ENCODE results near the gene EIF4EBP2.

The EIF4EBP2 gene

GRCh38 chr10:70462349-70462984, 58.5 kb downstream of the EIF4EBP2 start:
- no peak for DNase-seq

DNA sequence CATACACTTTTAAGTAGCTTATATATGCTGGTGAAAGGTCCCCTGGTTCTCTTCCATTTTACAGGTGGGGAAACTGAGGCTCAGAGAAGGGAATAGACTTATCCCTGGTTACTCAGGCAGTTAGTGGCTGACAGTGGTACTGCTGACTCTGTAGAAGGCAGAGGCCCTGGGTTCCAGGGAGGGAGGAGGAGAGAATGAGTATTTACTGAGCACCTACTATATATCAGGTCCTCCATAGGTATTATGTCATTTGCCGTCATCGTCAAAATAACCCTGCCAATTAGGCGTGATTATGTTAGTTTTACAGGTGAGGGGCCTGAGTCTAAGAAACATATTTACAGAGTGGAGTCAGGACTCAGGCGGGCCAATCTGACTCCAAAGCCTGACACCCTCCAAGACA, 61.3 kb downstream of the EIF4EBP2 start:
- DNase-seq, result no peak

- no peak for DNase-seq
Observed at GRCh38 chr10:70465832-70466231, 61.9 kb downstream of the EIF4EBP2 start.

DNA sequence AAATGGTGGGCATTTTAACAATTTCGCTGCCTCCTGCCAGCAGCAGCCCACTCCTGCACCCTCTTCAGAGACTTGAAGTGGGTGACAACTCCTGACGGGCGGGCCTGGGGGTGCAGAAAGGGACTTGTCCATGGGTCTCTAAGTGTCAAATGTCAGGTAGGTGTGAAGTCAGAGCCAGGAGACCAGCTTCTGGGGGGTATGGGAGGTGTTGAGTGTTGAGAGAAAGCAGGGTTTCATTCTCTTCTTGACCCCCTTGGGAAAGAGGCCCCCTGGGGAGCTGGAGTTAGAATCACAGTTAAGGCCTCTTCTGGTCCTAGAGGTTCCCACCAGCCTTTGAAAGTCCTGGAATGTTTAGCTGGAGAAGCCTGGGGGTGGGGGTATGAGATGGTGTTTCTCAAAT, 63.0 kb downstream of the EIF4EBP2 start:
- no peak for DNase-seq

- DNase-seq, result no peak
Observed at GRCh38 chr10:70472799-70473454, 69.0 kb downstream of the EIF4EBP2 start.

DNA sequence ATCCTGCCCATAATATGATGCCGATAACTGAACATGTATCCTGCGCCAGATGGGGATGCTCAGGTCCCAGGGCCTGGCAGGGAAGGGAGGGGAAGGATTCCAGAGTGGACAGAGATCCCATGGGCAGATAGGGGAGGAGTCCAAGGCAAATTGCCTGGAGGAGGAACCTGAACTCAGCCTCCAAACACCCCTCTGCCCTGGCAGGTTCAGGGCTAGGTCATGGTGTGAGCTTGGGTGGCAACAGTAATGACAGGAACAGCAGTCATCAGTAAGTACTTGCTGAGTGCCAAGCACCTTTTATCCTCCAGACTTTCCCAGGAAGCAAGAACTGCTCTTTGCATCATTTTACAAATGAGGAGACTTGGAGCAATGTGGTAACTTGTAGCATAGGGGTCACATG, 70.8 kb downstream of the EIF4EBP2 start:
- no peak for DNase-seq

DNA sequence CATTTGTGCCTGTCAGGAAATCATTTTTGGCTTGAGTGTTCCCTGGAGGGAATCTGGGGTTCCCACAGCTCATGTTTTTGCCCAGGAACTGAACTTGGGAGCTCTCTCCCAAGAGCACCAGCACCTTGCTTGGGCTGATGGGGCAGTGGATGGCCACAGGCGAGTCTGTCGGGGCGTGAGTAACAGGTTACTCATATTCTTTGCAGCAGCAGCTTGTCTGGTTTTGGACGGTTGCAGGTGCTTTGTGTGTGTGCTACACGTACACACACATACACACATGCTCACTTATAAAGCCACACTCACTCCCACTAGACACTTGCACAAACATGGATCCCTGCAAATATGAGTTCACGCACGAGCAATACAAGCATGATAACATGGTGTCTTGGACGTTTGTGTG, 71.7 kb downstream of the EIF4EBP2 start:
- no peak for DNase-seq

- DNase-seq, result peak in 1 of 2 donors; percentile 14
Observed at GRCh38 chr10:70476249-70477035, 72.5 kb downstream of the EIF4EBP2 start.

DNA sequence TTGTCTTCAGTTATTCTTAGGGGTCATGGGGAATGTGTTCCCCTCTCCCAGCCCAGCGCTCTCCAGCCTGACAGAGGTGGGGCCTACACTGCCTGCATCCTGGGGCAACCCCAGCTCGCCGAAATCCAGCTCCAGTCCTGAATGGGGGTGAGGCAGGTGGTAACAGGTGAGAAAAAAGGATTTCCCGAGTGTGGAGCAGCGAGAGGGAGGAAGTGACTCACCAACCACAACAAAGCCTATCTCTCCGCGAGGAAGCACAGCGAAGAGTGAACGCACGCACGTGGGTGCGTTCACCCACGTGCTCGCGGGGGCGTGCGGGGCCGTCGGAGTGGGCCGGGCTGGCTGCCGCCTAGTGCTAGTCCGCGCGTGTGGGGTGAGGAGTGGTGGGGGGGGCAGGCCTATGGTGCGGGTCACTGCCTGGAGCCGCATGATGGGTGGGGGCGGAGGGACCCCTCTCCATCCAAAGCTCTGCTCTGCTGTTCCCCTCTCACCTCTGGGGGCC, 73.8 kb downstream of the EIF4EBP2 start:
- peak; percentile 74 for DNase-seq

Data from stimulated activated CD4-positive, alpha-beta T cell treated with anti-CD3 and anti-CD28 coated beads, Interleukin-2, amount 100 ng/mL, for 24 hours (primary cell).